ENCODE results near the gene TMEM132A. TPM values are rescaled to one million over a fixed set of nuclear protein-coding genes. Genes with fewer than 3 reads are reported as not detected.

TMEM132A gene
- total RNA-seq, 1 experiment from 2014 or later: 95.5 TPM

- Histone ChIP-seq H3K56ac (ENCODE audit: insufficient read length, low read depth, low read length) (no peak overlapping the region), H2BK15ac (ENCODE audit: low read depth, low read length) (no peak overlapping the region), H2BK20ac (ENCODE audit: low read depth, low read length, poor library complexity, severe bottlenecking) (no peak overlapping the region), H3T11ph (ENCODE audit: low read length) (no peak overlapping the region), H3K4me2 (ENCODE audit: insufficient read depth, insufficient read length, low read length) (no peak overlapping the region), H3K27me3 (ENCODE audit: insufficient read depth, low read length) (no peaks in the 10 kb centered on the region; the same call in 1 of the 2 replicates), H4K5ac (ENCODE audit: insufficient read length, low read depth, low read length) (no peak overlapping the region), H3K79me1 (ENCODE audit: insufficient read depth, low read depth, low read length, poor library complexity, severe bottlenecking) (no peaks in the 10 kb centered on the region), H3K23me2 (ENCODE audit: insufficient read length, low read depth, low read length, poor library complexity, severe bottlenecking) (no peaks in the 10 kb centered on the region), H3K18ac (ENCODE audit: insufficient read length, low read depth, low read length) (no peak overlapping the region), H2BK5ac (ENCODE audit: insufficient read length, low read length) (no peak overlapping the region), H4K8ac (replicated peaks; ENCODE audit: insufficient read length, low read depth, low read length) (no peak overlapping the region), H4K91ac (ENCODE audit: insufficient read length, low read depth, low read length) (no peak overlapping the region), H3K4ac (ENCODE audit: low read depth, low read length) (no peak overlapping the region), H4K20me1 (ENCODE audit: control insufficient read depth, insufficient read depth, insufficient read length) (no peaks in the 10 kb centered on the region), H3K23ac (ENCODE audit: insufficient read length, low read depth, low read length) (no peak overlapping the region), H2AK5ac (ENCODE audit: insufficient read length, low read length) (no peak overlapping the region), H2BK12ac (ENCODE audit: insufficient read length, low read depth, low read length) (no peak overlapping the region), H3K9ac (ENCODE audit: extremely low read depth, insufficient read length, low read length) (no peak overlapping the region), H3K79me2 (ENCODE audit: insufficient read depth, low read length) (no peaks in the 10 kb centered on the region), H3K4me1 (ENCODE audit: insufficient read depth, low read length) (no peaks in the 10 kb centered on the region), H2BK120ac (ENCODE audit: low read depth, low read length, poor library complexity, severe bottlenecking) (no peak overlapping the region), H3K9me3 (ENCODE audit: control insufficient read depth, low read depth, low read length) (no peaks in the 10 kb centered on the region), H3K27ac (ENCODE audit: insufficient read length, low read depth, low read length) (no peak overlapping the region), H3K14ac (ENCODE audit: insufficient read depth, low read length) (no peak overlapping the region), H2AFZ (ENCODE audit: low read length) (no peak overlapping the region)
- no CpG with 5 or more reads among the region's 4 CpGs for WGBS (ENCODE audit: extremely low coverage, insufficient read length, low lambda C conversion rate)
- Mint-ChIP-seq H3K27ac (no peak overlapping the region; a peak in 1 of 7 replicates), H3K9me3 (no peaks in the 10 kb centered on the region), H3K4me3 (no peak overlapping the region), H3K27me3 (ENCODE audit: low read depth) (peaks cover 33% of the 10 kb centered on the region), H3K36me3 (ENCODE audit: insufficient read depth in 1 of 3, low read depth in 3 of 3) (no peaks in the 10 kb centered on the region), H3K4me1 (0 out of 4 replicates have a peak, but pooled peaks cover 2 to 6% of the 10 kb centered on the region in 2 experiments)
- TF ChIP-seq, protein P1, sequence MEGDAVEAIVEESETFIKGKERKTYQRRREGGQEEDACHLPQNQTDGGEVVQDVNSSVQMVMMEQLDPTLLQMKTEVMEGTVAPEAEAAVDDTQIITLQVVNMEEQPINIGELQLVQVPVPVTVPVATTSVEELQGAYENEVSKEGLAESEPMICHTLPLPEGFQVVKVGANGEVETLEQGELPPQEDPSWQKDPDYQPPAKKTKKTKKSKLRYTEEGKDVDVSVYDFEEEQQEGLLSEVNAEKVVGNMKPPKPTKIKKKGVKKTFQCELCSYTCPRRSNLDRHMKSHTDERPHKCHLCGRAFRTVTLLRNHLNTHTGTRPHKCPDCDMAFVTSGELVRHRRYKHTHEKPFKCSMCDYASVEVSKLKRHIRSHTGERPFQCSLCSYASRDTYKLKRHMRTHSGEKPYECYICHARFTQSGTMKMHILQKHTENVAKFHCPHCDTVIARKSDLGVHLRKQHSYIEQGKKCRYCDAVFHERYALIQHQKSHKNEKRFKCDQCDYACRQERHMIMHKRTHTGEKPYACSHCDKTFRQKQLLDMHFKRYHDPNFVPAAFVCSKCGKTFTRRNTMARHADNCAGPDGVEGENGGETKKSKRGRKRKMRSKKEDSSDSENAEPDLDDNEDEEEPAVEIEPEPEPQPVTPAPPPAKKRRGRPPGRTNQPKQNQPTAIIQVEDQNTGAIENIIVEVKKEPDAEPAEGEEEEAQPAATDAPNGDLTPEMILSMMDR (conservative IDR thresholded peaks at IDR 0.05): no peak
- no peak for DNase-seq
These were observed 60.4 kb downstream of the TMEM132A start for GRCh38 chr11:60984636-60985035.
